Adrenal gland (tissue), 12 donors: ENCODE data around the gene WWOX. TPM values are rescaled to one million over a fixed set of nuclear protein-coding genes. Genes with fewer than 3 reads are reported as not detected.

Experiments used
- DNase-seq, 7 donors: peaks; one replicate each; pipeline ENCODE4 v3.0.0-alpha.2; 2019 to 2020
- H3K27ac ChIP-seq, 5 donors: fragments of 200-600 bp; sonication (generic) in 4 of 5; 1 replicate in 3 of 5; 2 replicates in 2 of 5; pipeline versions ENCODE4 v1.5.1 to v1.8.0; 2016 to 2020; ENCODE audit warnings: mild to moderate bottlenecking in 1 of 5
- H3K27me3 ChIP-seq: fragments of 200-600 bp; 2 replicates; pipeline ENCODE4 v1.8.0; 2021
- H3K36me3 ChIP-seq, 2 donors: fragments of 200-600 bp; replicated peaks in 1 of 2; 1 replicate in 1 of 2; 2 replicates in 1 of 2; pipeline versions ENCODE4 v1.5.1 to v1.8.0; 2018 to 2022
- H3K4me1 ChIP-seq, 2 donors: fragments of 200-600 bp; replicated peaks in 1 of 2; 1 replicate in 1 of 2; 2 replicates in 1 of 2; pipeline versions ENCODE4 v1.5.1 to v1.8.0; 2018 to 2021
- H3K4me3 ChIP-seq, 4 donors: fragments of 200-600 bp; sonication (generic) in 3 of 4; one replicate each; pipeline ENCODE4 v1.5.1; 2016 to 2018
- H3K9me3 ChIP-seq, 3 donors: fragments of 200-600 bp; sonication (generic) in 1 of 3; replicated peaks in 1 of 3; 1 replicate in 2 of 3; 2 replicates in 1 of 3; pipeline versions ENCODE4 v1.5.1 to v1.8.0; 2016 to 2021
- POLR2A ChIP-seq, 2 donors: fragments of 450-650 bp; IDR thresholded peaks; one replicate each; pipeline ENCODE4 v1.6.1; 2017; ENCODE audit warnings: antibody characterized with exemption in 2 of 2, mild to moderate bottlenecking in 2 of 2, moderate library complexity in 1 of 2
- WGBS, 4 donors: extraction: QIAGEN DNeasy Blood & Tissue Kit in 2 of 4; methylation state at CpG; one replicate each; pipeline versions ENCODE4 v1.1.5 to v1.1.7; 2013 to 2017; 5-methylcytosine and 5-hydroxymethylcytosine counted together
- intact Hi-C, 2 donors: fragments of 100-400 bp; cut with DNase I; formaldehyde crosslinking; loops; one replicate each; pipeline versions ENCODE4 v1.14.1 to v1.15.0; 2022 to 2023
- polyA plus RNA-seq, 3 donors: library from polyadenylated mRNA; stranded (reverse); fragments of 200-250 nt in 2 of 3; fragments of 350-450 nt in 1 of 3; fragmentation: Illumina TruSeq in 1 of 3; extraction: RNeasy Lipid Tissue Mini Kit (QIAGEN cat#74804) in 1 of 3; gene quantifications; one replicate each; pipeline ENCODE4 v1.2.3, GENCODE V29; 2013 to 2014
- total RNA-seq, 9 donors: library from RNA; depleted of rRNA in 4 of 9; stranded (reverse); fragments of >200 nt in 4 of 9; fragments of 120-200 nt in 1 of 9; fragmentation: NEBNext Ultra II Directional in 1 of 9; extraction: Animal tissue kit (Norgen Biotek cat#: 25700) in 1 of 9; gene quantifications; one replicate each; pipeline versions ENCODE4 v1.1.0 to v1.2.4, GENCODE V29; 2013 to 2023
- TF ChIP-seq, protein P1 (sequence below), 6 experiments: fragments of 450-650 bp in 4 of 6; fragments of 200-600 bp in 2 of 6; sonication (generic) in 1 of 6; IDR thresholded peaks; 1 replicate in 5 of 6; 2 replicates in 1 of 6; pipeline versions ENCODE4 v1.5.1 to v1.8.0; 2016 to 2021; ENCODE audit warnings: antibody characterized with exemption in 6 of 6, mild to moderate bottlenecking in 2 of 6, moderate library complexity in 1 of 6
- donor health status: healthy with polysubstance abuse.
- donor health status: Bipolar disorder and iron deficiency.
- donor health status: DM: yes; HTN: yes; CAD: no.
- donor health status: DM: no; HTN: no; CAD: no.
- donor health status: DM: no; HTN: no; CAD: no.
- donor health status: DM: yes; HTN: yes; CAD: no.

The WWOX gene
- total and polyA plus RNA-seq, 12 donors: 11.8 to 74.6 (median 20.5) TPM

GRCh38 chr16:78608305-78608776 lies 508.9 kb downstream of the WWOX start:
- H3K4me3 ChIP-seq: peak overlapping the region in 1 of 4 donors; percentile 11
- 61 to 78% (median 73%) methylated on average over 9 of the region's 9 CpGs for WGBS, 4 donors

GRCh38 chr16:78609402-78610274 lies 510.2 kb downstream of the WWOX start:
- intact Hi-C loops: no loop called here
- TF ChIP-seq, protein P1, sequence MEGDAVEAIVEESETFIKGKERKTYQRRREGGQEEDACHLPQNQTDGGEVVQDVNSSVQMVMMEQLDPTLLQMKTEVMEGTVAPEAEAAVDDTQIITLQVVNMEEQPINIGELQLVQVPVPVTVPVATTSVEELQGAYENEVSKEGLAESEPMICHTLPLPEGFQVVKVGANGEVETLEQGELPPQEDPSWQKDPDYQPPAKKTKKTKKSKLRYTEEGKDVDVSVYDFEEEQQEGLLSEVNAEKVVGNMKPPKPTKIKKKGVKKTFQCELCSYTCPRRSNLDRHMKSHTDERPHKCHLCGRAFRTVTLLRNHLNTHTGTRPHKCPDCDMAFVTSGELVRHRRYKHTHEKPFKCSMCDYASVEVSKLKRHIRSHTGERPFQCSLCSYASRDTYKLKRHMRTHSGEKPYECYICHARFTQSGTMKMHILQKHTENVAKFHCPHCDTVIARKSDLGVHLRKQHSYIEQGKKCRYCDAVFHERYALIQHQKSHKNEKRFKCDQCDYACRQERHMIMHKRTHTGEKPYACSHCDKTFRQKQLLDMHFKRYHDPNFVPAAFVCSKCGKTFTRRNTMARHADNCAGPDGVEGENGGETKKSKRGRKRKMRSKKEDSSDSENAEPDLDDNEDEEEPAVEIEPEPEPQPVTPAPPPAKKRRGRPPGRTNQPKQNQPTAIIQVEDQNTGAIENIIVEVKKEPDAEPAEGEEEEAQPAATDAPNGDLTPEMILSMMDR (IDR thresholded peaks at IDR 0.05): no peak
- no peak for TF ChIP-seq POLR2A (IDR thresholded peaks at IDR 0.05)
- Histone ChIP-seq H3K27ac (no peak overlapping the region), H3K36me3 (no peaks in the 10 kb centered on the region), H3K27me3 (no peaks in the 10 kb centered on the region), H3K4me1 (peaks cover 0 to 5% of the 10 kb centered on the region in 2 donors), H3K9me3 (no peaks in the 10 kb centered on the region), H3K4me3 (peak overlapping the region in 1 of 4 donors; percentile 30)
- WGBS, 4 donors: 46 to 55% (median 49%) methylated on average over 13 of the region's 13 CpGs
- DNase-seq: no peak

More at GRCh38 chr16:78608305-78608776, 508.9 kb downstream of the WWOX start:
- TF ChIP-seq, protein P1 (IDR thresholded peaks at IDR 0.05): no peak
- TF ChIP-seq POLR2A (IDR thresholded peaks at IDR 0.05): no peak
- H3K4me1 ChIP-seq: peaks cover 0 to 5% of the 10 kb centered on the region in 2 donors
- H3K27me3 ChIP-seq: no peaks in the 10 kb centered on the region
- intact Hi-C loops: no loop called here
- no peaks in the 10 kb centered on the region for H3K36me3 ChIP-seq
- DNase-seq: no peak
- no peaks in the 10 kb centered on the region for H3K9me3 ChIP-seq
- H3K27ac ChIP-seq: no peak overlapping the region

DNA sequence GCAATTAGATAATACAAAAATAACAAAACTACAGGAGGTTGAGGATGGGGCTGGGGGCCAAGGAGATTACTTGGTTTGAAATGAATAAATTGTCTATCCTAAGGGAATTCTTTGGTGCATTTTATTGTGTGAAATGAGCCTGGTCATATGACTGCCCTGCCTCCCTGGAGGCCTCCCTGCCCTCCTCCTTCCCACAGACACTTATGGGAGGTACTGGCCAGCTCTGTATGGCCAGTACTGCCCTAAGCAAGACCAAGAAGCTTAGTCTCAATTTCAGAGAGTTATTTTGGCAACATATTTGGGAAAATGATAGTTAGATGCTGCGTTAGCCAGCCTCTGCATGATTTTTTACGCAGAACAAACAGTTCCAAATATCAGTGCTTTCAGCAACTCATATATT lies 511.9 kb downstream of the WWOX start:
- intact Hi-C loops: no loop called here
- TF ChIP-seq, protein P1 (IDR thresholded peaks at IDR 0.05): no peak
- TF ChIP-seq POLR2A (IDR thresholded peaks at IDR 0.05): no peak

DNA sequence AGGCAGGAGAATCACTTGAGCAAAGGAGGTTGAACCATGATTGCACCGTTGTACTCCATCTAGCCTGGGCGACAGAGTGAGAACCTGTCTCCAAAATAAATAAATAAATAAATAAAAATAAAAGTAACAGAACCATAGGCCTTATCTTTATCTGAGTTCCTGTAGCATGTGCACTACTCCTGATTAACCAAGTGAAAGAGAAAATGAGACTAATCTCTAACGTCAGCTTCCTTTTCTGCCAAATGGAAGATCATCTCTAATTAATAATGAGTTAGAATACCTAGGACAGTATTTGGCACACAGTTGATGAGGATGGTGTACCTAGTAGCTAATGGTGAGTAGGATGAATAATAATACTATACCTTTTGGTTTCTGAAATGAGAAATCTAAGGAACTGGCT lies 520.4 kb downstream of the WWOX start:
- no peak overlapping the region for H3K27ac ChIP-seq
- 64 to 87% (median 70%) methylated on average over 3 of the region's 3 CpGs for WGBS, 4 donors
- H3K4me1 ChIP-seq: no peaks in the 10 kb centered on the region
- intact Hi-C loops: no loop called here
- DNase-seq: no peak
- H3K4me3 ChIP-seq: no peak overlapping the region
- TF ChIP-seq POLR2A (IDR thresholded peaks at IDR 0.05): no peak
- TF ChIP-seq, protein P1 (IDR thresholded peaks at IDR 0.05): no peak
- no peaks in the 10 kb centered on the region for H3K36me3 ChIP-seq
- no peaks in the 10 kb centered on the region for H3K9me3 ChIP-seq
- H3K27me3 ChIP-seq: no peaks in the 10 kb centered on the region

More for the DNA sequence above, 511.9 kb downstream of the WWOX start:
- Histone ChIP-seq H3K4me3 (no peak overlapping the region), H3K9me3 (no peaks in the 10 kb centered on the region), H3K27ac (no peak overlapping the region), H3K27me3 (no peaks in the 10 kb centered on the region), H3K4me1 (peaks cover 0 to 5% of the 10 kb centered on the region in 2 donors), H3K36me3 (no peaks in the 10 kb centered on the region)
- WGBS, 4 donors: 83 to 98% (median 97%) methylated on average over 2 of the region's 2 CpGs
- DNase-seq: no peak
